PC-3 (cell line): ENCODE data around the gene DYSF.

Experiments used
- CTCF ChIP-seq: fragments of 300-600 bp; sonication (generic); conservative IDR thresholded peaks from 2 replicates; pipeline ENCODE4 v1.5.1; 2017; ENCODE audit warnings: antibody characterized with exemption, low read depth, mild to moderate bottlenecking, low read length
- EZH2phosphoT487 ChIP-seq: fragments of 300-600 bp; sonication (generic); IDR thresholded peaks from 2 replicates; pipeline ENCODE4 v1.6.1; 2018; ENCODE audit warnings: mild to moderate bottlenecking, antibody characterized with exemption, low read length, borderline replicate concordance

- TF ChIP-seq EZH2phosphoT487 (no peak), CTCF (no peak)
Measured at GRCh38 chr2:71722286-71722685, 268.9 kb downstream of the DYSF start.
